Measurements from ENCODE around the gene MAPK10.
"Not testable (repeated sequence)": the region's sequence is repeated elsewhere in the genome, so short reads cannot be mapped to it uniquely, and the experiment has no call there.

The MAPK10 gene

DNA sequence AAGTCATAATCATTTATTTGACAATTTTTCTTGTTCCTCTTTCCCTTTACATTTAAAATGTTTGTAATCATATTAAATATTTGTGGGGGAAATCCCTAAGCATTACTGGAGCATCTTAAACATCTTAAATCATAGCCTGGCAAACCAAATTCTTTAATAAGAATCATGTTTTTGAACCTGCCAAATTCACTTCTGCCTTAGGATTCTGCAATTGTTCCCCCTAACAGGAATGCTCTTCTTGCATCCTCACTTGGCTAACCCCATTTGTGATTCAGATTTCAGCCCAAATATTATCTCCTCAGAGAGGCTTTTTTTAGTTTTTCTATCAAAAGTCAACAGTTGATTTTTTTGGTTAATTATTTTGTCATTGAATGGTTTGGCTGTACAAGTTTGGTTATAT lies 241.1 kb downstream of the MAPK10 start:
- in situ Hi-C loops (cut with HindIII; ENCODE audit: low sequenced_read_pairs), result no loop called here

GRCh38 chr4:86117705-86118302 lies 242.0 kb downstream of the MAPK10 start:
- in situ Hi-C loops (cut with HindIII; ENCODE audit: low sequenced_read_pairs), result no loop called here

DNA sequence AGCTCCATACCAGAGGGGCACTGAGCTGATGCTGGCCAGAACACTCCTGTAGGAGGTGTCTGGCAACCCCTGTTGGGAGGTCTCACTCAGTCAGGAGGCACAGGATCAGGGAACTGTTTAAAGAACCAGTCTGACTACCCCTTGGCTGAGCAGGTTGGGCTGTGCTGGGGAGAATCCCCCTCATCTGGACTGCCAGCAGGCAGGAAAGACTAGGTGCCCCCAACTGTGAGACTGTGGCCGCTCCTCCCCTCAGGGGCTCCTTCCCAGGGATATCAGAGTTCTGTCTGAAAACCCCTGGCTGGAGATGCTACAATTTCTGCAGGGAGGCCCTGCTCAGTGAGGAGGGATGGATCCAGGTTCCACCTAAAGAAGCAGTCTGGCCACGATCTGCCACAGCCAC lies 245.3 kb downstream of the MAPK10 start:
- in situ Hi-C loops (cut with HindIII; ENCODE audit: low sequenced_read_pairs), result no loop called here

DNA sequence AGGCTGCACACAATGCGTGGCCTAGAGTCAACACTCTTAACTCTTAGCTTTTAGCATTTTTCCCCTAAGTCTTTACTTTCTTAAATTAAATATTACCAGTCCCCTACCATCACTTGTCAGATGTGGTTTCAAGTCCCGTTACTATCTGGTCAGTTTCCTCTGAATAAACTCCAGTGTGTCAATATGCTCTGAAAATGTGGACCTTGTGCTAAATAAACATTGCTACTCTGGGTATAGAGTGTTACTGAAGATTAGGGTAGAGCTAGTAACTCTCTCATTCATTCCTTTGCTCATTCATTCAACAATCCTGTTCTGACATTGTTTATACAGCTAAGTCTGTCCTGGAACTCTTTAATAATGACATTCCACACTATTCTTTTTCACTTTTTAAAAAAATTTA lies 251.0 kb downstream of the MAPK10 start:
- in situ Hi-C loops (cut with HindIII; ENCODE audit: low sequenced_read_pairs), result no loop called here

DNA sequence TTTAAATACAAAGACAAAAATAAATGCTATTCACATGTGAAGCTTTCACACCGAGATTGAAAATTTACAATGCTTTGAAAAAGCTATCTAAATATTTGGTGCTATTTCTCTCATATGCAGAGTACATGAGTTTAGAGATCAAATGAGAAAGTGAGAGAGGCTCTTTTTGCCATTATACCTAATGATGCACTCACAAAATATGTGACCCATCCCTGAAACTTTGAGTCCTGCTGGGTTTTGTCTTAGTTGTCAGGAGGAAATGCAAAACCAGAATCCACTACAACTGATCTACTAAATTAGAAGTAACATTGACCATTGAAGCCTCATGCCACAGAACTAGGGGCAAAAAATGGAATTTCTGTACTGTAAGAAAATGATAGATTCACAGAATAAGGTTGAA lies 251.7 kb downstream of the MAPK10 start:
- in situ Hi-C loops (cut with HindIII; ENCODE audit: low sequenced_read_pairs), result no loop called here

DNA sequence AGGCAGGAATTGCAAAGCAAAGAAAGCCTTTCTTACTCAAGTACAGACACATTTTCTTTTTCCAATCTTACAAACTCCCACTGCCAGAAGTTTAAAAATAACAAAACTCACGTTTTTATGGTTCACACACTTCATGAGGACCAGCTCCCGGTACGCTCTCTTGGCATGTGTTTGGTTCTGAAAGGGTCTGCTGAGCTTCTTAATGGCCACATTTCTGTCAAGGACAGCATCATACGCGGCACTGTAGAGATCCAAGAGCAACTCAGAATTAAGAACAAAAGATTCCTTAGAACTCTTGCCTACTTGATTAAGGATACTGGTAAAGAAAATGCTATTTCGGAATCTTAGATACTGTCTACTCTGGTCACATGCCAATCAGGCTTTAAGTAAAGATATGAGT lies 252.7 kb downstream of the MAPK10 start:
- in situ Hi-C loops (cut with HindIII; ENCODE audit: low sequenced_read_pairs), result no loop called here

- in situ Hi-C loops (cut with HindIII; ENCODE audit: low sequenced_read_pairs), result no loop called here
These were observed 253.4 kb downstream of the MAPK10 start for GRCh38 chr4:86106475-86106874.

GRCh38 chr4:86101841-86102240 lies 258.0 kb downstream of the MAPK10 start:
- in situ Hi-C loops (cut with HindIII; ENCODE audit: low sequenced_read_pairs), result loop anchor here (5.0 kb wide), 1 partner anchor 60 kb away; no protein-coding TSS in a partner anchor

- in situ Hi-C loops (cut with HindIII; ENCODE audit: low sequenced_read_pairs), result loop anchor here (5.0 kb wide), 1 partner anchor 61 kb away; no protein-coding TSS in a partner anchor
These were observed 258.4 kb downstream of the MAPK10 start for GRCh38 chr4:86101410-86101809.

DNA sequence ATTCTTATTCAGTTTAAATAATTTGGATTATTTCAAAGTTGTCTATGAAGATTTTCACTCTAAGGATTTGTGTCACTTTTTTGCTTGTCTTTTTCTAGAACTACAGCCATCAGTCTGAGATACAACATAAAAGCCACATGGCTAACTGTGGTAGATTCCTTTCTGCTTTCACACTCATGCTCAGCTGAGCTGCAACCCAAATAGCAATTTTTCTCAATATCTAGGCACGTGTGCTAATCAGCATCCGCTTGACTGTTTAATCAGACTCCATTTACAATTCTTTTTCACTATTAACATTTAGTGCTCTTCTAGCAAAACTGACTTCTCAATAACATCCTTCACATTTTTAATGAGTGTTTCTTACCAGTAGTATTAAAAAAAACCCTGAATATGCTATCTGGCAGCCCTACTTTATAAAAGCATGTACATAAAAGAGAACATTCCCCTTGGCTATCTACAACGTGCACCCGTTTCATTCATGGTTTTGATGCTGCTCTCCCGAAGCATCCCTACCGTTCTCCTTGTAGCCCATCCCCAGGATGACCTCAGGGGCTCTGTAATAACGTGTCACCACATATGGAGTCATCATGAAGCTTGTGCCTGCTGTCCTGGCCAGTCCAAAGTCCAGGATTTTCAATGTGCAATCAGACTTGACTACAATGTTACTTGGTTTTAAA lies 259.2 kb downstream of the MAPK10 start:
- in situ Hi-C loops (cut with HindIII; ENCODE audit: low sequenced_read_pairs), result loop anchor here (5.0 kb wide), 1 partner anchor 62 kb away; no protein-coding TSS in a partner anchor

DNA sequence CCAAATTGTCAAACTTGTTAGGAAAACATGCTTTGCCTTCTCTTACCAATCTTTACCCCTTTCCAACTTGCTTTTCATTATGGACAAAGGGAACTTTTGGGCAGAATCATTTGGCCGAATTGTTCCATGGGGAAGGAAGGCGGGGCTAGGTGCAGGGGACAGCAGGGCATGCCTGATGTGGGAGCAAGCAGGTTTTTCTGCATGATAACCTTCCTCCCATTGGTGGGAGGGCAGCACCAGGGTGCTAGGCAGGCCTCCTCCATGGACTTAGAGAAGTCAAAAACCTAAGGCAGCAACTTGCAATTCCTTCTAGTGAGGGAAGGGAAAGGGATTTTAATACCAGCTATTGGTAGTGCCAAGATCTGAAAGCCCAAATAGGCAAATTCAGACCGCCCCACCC lies 260.5 kb downstream of the MAPK10 start:
- in situ Hi-C loops (cut with HindIII; ENCODE audit: low sequenced_read_pairs), result no loop called here

DNA sequence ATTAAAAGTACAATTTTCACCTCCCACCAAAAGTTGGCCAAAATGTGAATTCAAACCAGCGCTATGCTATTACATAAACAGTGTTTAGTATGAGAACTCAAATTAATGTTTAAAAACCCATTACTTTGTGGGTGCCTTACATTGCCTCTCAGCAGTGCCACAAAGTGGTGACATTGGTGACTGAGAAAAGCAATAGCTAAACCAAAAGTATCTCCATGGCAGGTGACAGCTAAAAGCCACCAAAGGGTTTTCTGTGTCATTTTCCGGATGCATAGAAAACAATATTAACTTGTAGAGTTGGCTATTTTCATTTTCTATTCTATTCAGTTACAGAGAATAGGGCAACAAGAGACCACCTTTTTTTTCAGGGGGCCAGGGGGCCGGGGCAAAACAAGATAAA lies 261.2 kb downstream of the MAPK10 start:
- in situ Hi-C loops (cut with HindIII; ENCODE audit: low sequenced_read_pairs), result no loop called here

DNA sequence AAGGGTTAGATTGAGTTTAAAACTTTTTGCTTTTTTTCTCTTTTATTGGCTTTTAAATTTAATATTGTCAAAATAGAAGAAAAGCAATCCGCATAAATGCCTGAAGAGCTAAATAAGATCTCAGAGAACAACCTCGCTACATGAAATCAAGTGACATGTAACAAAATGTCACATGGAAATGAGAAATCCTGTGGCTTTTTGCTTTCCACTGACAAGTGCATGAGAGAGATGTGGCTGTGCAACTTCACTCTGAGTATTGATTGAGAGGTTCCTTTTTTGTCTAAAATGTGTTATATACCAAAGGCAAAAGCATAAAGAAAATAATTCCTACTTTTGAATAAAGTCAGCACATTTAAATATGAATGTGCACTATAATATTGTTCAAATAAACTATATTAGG lies 263.5 kb downstream of the MAPK10 start:
- in situ Hi-C loops (cut with HindIII; ENCODE audit: low sequenced_read_pairs), result no loop called here

- in situ Hi-C loops (cut with HindIII; ENCODE audit: low sequenced_read_pairs), result no loop called here
These were observed 267.2 kb downstream of the MAPK10 start for GRCh38 chr4:86092684-86093083.

GRCh38 chr4:86091201-86091600 lies 268.7 kb downstream of the MAPK10 start:
- in situ Hi-C loops (cut with HindIII; ENCODE audit: low sequenced_read_pairs), result no loop called here

GRCh38 chr4:86089781-86090323 lies 270.0 kb downstream of the MAPK10 start:
- in situ Hi-C loops (cut with HindIII; ENCODE audit: low sequenced_read_pairs), result no loop called here

DNA sequence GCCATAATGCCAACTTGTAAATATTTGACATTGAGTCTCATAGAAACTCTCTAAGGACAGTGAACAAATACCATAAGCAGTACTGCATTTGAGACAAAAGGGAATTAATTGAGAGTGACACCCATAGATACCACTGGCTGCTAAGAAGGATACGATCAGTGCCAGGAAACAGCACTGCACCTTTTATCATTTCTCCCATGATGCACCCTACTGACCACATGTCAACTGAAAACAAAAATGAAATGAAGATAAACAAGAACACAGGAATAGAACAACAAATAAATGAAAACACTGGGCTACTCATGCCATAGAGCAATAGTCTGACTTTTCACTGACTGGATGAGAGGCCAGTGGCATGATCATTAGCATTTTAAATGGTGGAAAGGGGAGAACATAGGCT lies 270.8 kb downstream of the MAPK10 start:
- in situ Hi-C loops (cut with HindIII; ENCODE audit: low sequenced_read_pairs), result no loop called here

- in situ Hi-C loops (cut with HindIII; ENCODE audit: low sequenced_read_pairs), result not testable (repeated sequence)
These were observed 284.1 kb downstream of the MAPK10 start for GRCh38 chr4:86075796-86076195.

GRCh38 chr4:86060341-86060740 lies 299.5 kb downstream of the MAPK10 start:
- in situ Hi-C loops (cut with HindIII; ENCODE audit: low sequenced_read_pairs), result no loop called here

- in situ Hi-C loops (cut with HindIII; ENCODE audit: low sequenced_read_pairs), result no loop called here
These were observed 301.2 kb downstream of the MAPK10 start for GRCh38 chr4:86058621-86059020.

DNA sequence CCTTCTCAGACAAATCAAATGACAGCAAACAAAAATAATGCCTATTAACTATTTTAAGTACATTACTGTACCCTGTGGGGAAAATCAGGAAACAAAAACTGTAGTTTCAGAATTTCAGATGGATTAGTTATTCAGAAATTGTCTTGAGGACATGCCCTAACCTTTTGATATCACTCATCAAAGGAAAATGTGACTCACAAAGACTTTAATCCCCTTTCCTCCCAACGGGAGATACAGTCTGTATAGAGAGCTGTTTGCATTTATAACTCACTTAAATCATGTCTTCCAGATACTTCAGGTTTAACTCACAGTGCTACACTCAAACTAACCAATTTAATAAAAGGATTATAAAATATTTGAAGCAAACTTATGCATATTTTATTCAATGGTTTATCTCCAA lies 304.0 kb downstream of the MAPK10 start:
- in situ Hi-C loops (cut with HindIII; ENCODE audit: low sequenced_read_pairs), result no loop called here

GRCh38 chr4:86054286-86055032 lies 305.4 kb downstream of the MAPK10 start:
- in situ Hi-C loops (cut with HindIII; ENCODE audit: low sequenced_read_pairs), result no loop called here

Measured in endothelial cell of hepatic sinusoid (primary cell).